ENCODE data around the gene CNTNAP3B.
"Not testable (repeated sequence)": the region's sequence is repeated elsewhere in the genome, so short reads cannot be mapped to it uniquely, and the experiment has no call there.

The CNTNAP3B gene

DNA sequence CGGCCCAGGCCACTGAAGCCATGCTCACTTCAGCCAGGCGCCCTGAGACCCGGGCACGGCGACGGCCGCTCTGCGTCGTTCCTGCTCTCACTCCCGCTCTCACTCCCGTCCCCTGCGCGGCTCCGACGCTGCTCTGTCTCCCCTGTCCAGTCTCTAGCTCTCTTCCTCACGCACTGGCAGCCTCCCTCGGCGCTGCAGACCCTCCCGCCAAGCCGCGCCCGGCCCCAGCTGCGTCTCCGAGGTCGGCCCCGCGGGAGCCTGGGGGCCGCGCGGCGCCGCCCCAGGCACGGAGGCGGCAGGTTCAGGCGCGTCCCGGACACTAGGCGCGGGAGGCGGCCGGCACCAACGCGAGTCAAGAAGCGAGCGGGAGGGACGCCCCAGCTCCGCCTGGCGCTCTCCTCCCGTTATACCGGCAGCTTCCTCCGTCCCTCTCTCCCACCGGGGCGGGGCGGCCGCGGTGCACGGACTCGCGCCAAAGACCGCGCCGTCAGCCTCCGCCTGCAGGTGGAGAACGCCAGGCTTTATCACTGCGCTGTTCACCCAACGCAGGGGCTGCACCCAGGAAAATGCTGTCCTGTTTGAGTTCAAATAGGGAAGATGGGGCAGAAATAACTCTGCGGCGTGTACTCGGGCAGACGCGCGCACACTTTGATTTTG is at the start of gene CNTNAP3B:
CNTNAP3B (minus strand) TSS at position 354 of the 657 bp plus-strand sequence; CDS start at position 22, 332 bp downstream.
- DNase-seq = not testable (repeated sequence)

DNA sequence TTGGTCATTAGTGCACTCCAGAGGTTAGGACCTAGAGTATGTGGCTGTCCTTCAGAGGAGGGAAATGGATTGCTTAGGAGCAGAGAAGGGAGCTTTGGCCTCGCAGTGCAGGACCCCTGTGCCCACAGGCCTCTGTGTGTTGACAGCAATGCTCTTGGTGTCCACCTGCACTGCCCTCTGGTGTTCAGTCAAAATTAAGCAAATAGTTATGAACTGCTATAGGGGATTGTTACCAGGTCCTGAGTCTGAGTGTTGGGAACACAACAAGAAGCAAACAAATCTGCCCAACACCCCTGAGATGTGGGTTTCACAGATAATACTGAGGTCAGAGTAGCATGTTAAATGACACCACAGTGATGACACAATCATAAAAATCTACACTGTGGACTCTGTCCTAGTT is 31.1 kb upstream of the CNTNAP3B start:
- DNase-seq = not testable (repeated sequence)

DNA sequence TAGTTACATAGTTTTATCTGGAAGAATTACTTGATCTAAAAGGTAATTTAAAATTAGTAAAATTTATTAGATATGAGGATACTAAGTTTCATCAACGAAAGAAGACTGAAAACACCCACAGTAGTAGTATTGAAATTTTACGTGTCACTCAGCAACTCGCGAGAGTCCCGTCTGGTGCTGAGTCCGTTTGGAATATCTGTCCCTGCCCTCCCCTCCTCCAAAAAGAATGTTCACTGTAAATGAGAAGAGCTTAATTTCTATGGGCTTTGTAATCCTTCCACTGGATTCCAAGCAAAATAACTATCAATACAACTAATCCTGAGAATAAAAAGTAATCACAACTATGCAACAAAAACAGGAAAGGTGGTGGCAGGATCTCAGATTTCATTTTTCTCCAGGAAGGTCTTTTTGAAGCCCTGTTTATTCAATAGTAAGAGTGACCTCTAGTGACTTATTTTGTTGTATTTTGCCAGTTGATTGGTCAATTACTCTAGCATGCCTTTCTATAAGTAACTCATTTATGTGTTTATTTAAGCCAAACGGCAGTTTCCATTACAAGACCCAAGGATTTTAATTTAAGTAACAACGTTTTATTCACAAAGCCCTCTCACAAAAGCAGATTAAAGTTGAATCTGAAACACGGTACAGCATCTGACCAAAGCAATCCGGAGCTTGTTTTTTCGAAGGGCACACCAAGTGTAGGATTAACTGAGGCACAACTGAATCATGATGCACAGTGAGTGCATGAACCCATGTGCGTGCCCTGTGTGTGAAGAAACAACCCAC is 2.0 kb downstream of the CNTNAP3B start:
- DNase-seq = not testable (repeated sequence)

DNA sequence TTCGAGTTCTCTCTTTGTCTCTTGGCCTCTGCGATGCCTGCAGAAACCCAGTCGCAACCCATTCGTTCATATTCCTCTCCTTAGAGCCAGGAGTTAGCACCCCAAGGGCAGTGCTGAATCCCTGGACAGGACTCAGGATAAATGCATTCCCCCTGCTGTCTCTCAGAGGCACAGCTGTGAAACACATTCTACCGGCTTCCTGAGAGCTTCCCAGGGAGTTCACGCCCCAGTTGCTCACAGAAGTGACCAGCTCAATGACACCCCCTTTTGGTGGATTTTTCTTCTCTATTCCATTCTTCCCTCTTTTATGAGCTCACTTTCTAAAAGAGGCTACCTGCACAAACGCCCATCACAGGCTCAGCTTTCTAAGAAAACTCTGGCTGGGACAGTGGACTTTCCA is 8.2 kb downstream of the CNTNAP3B start:
- DNase-seq = not testable (repeated sequence)

DNA sequence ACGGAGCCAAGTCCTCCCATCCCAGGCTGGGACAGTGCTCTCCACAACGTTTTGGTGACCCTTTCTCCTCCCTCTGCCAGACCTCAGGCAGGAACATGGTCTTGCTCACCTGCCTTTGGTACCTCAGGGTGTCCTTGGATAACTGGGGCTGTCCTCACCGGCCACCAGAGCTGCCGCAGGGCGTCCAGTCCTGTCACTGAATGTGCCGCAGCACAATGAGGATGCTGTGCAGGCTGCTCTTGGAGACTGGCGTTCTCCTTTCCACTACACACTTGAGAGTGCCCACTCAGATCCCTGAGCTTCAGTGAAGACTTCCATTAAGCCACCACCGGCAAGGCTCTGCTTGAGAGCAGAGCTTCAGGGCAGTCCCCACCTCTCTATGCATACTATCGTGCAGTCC is 33.3 kb downstream of the CNTNAP3B start:
- DNase-seq = not testable (repeated sequence)

DNA sequence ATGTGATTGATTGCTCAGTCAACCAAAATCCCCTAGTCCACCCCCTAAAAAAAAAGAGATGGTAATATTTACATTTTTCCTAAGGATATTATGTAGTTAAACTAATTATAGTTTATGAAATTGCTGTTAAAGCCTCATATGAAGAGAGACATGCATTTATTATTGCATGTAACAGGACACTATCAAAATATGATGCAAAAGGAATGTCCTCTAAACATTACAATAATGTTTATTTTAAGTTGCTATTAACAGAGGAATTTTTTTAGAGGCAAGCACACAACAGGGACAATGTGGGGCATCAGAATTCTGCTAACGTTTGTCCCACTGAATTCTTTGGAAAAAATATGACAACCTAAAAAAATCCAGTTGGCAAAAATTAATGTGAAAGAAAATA is 44.7 kb downstream of the CNTNAP3B start:
- not testable (repeated sequence) for DNase-seq

DNA sequence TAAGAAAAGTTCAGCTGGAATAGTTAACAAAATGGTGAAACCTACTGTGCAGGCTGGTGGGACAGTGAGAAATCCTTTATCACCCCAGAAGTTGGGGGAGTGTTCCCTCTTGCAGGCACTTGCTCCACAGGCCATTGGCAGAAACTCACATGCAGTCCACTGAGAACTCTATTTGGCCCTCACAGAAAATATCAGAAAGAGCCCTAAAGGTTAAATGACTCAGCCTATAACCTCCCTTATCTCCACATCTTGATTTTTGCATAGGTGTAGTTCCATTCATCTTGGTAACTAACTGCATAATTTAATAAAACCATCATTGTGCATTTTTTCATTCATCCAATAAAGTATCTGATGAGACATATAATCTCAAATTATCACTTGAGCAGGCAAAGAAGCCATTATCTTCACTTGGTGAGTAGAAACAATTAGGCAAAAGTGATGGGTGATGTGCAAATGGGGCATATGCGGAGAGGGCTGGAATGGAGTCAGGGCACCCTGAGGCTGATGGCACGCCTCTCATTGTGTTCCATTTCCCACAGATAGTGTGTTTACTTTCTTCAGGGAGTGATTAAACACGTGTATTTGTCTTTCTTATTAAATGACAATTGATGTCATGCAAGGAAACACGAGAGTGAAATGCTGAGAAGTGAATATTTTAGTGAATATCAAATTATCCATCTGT is 45.2 kb downstream of the CNTNAP3B start:
- not testable (repeated sequence) for DNase-seq

DNA sequence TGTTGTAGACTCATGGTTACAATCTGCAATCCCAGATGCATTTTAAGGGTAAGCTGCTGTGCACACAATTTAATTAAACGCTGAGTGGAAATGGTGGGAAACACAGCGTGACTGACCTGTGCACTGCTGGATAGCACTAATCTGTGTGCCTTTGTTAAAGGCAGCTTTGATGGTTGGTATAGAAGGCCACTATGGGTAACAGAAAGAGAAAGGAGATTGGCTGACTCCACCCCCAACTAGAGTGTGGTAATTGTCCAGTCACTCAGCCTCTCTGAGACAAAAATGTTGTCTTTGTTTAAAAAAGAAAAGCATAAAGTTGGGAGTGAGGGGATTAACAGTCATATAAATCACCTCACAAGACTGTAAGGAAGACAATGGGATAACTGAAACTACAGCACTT is 48.9 kb downstream of the CNTNAP3B start:
- not testable (repeated sequence) for DNase-seq

DNA sequence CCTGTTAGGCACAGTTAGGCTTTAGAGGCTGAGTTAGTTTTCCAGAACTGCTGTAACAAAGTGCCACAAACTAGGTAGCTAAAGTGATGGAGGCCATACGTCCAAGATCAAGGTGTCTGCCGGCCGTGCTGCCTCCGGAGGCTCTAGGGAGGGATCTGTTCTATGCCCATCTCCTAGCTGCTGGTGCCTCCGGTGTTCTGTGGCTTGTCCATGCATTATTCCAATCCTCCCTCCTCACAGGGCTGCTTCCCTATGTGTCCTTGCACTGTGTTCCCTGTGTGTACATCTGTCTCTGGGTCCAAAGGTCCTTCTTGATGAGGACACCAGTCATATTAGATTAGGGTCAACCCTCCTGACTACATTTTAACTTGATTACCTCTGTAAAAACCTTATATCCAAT is 54.4 kb downstream of the CNTNAP3B start:
- DNase-seq = not testable (repeated sequence)

DNA sequence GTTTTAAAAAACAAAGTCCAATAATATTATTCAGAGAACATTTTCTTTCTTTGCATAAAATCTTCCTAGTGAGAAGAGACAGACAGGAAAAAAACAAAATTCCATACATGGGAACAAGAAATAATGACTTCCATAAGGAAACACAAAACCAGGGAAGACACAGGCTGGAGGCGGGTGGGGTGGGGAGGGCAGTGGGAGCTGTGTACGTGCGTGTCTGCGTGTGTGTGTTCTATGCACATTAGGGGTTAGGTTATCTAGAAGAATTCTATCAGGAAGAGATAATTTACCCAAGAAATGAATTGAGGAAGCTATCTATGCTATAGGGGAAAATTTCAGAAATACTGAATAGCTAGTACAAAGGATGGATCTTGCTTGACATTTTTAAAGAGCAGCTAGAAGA is 58.2 kb downstream of the CNTNAP3B start:
- not testable (repeated sequence) for DNase-seq

DNA sequence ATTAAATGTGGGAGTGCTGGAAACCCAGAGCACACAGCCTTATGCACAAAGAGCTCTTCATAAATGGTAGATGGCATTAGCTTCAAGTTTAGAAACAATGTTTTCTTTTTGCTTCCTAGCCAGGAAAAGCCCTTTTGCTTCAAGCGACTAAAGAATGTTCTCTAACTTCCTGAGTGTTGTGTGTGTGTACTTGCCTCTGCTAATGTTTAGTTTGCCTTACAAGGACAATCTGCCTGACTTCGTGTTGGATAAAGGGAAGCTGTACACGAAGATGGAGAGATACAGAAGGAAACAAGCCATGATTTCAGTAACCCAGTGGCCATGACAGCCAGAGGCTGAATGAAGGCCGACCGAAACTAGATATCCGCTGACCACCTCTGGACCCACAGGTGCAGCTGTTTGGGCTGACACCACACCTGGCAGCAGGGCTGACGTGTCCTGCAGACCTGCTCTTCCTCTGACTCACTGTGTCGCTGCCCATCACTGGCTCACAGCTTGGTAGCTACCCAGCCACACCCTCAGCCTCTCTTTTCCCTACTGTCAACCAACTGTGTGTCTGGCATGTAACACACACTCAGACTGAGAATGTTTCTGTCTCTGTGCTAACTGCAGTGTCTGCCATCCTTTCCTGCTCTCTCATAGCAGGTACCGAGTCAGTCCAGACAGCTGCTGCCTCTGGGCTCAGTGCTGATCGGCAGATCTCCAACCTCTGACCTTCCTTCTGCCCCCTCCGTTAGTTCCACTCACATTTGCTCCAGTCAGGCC is 59.0 kb downstream of the CNTNAP3B start:
- DNase-seq = not testable (repeated sequence)

DNA sequence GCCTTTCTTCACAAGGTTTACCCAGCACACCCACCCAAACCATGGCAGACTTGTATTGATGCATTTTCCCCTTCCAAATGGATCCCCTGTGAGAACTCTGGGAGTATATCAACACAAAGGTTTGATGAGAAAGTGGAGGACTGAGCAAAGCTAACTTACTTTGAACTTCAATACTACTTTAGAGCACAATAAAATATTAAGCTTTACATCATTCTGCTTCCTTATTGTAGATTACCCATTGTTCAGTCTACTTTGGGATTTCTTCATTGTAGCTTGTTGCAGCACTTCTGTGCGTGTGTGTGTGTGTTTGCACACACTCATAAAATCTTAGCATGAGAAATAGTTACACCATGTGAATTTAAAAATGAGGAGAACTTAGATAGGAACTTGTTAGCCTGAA is 75.4 kb downstream of the CNTNAP3B start:
- not testable (repeated sequence) for DNase-seq

DNA sequence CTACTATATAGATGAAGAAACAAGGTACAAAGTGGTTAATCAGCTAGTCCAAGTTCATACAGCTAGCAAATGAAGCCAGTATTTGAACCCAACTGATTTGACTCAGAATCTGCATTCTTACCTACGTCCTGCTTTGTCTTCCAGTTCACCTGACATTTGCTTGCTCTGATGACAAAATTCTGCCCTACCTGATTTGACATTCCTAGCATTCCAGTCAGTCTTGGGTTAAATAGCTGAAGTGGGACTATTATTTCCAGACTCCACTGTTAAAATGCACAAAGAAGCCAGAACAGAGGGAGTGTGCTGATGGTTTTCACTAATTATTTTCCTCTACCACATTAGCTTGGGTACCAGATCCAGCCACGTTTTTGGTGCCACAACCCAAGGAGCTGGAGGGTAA is 78.5 kb downstream of the CNTNAP3B start:
- DNase-seq = not testable (repeated sequence)

DNA sequence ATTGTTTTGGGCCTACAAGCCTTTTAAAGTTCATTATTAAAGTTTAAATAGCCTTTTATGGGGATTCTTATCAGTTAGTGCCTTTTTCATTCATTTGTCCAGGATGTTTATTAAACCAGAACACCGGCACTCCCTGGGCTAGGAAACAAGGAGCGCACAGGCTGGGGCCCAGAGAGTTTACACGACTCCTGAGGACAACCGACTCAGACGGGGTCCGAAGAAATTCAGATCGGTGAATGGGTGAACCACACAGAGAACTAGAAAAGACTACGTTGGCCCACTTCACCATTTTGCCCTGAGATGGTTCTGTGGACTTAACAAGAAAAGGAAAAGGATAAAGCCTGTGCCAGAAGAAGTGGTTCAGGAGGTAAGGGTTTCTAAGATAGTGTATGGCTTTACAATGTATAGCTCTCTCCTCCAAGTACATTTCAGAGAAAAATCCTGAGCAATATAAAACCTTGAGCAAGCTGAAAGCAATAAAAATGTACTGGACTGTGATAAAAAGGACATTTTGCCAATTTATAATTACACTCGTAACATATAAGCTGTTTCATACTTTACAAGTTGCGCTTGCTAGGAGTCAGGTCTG is 84.7 kb downstream of the CNTNAP3B start:
- not testable (repeated sequence) for DNase-seq

DNA sequence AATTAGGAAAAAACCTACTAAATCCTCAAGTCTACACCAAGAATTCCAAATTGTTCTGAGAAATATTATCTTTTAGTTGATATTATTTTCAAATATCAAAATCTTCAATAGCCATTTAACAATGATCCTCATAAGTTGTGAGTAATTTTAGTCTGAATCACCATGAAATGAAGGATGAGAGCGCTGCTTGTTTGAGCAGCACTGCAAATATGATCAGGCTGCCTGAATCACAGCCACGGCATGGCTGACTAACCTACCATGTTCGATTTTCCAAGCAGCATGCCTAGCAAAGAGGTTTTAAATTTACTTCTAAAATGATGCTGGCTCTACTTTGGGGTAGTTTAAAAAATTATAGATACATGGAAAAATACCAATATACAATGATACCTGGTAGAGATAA is 95.7 kb downstream of the CNTNAP3B start:
- DNase-seq = not testable (repeated sequence)

DNA sequence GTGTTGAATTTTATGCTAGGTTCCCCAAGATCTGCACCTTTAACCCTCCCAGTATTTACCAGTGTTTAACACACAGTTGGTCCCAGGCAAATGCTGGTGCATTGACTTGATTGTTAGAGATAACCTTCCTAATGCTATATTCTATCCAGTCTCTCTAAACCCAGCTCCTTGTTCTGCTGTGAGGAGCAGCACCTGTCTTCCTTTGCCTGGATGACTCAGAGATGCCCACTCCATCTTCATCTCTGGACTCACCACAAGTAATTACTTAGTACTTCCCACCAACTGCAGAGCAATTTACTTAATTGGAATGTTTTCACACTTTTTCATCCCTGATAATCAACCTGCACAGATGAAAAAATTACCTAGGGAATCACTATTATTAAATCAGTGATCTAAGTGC is 108.6 kb downstream of the CNTNAP3B start:
- not testable (repeated sequence) for DNase-seq

DNA sequence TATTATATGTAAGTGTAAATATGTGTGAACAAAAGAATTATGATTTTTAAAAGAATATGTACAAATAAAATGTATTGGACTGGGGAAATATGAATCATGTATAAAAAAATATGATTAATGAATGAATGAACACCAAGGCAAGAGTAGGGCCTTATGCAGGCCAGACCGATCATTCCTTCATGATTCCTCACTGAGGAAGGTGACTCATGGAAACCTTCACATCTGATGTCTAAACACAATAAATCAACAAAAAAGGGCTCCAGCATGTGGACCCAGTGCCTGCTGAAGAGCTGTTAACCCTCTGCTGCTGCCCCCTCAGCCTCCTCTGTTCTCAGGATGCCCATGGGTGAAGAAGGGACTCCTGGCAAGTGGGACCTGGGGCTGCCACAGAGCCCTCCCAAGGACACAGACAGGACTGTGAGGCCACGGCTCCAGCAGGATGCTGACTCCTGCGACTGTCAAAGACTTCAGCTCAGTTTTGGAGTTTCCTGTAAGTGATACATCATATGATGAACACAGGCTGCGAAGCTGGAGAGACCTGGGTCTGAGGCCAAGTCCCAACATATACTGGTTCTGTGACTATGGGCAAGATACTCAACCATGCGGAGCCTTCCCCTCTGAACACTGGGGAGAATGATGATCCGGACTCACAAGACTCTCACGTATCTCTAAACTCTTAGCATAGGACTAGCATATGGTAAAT is 110.9 kb downstream of the CNTNAP3B start:
- not testable (repeated sequence) for DNase-seq

DNA sequence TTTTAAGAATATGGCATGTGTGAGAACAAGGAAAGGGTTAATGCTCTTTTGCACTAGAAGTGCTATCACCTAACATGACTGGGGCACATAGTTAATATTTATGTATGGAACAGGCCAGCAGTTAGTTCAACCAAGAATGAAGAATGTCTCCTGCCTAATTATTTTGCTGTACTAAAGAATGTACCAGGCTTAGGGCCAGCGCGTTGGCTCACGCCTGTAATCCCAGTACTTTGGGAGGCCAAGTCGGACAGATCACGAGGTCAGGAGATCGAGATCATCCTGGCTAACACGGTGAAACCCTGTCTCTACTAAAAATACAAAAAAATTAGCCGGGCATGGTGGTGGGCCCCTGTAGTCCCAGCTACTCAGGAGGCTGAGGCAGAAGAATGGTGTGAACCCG is 114.9 kb downstream of the CNTNAP3B start:
- DNase-seq = not testable (repeated sequence)

DNA sequence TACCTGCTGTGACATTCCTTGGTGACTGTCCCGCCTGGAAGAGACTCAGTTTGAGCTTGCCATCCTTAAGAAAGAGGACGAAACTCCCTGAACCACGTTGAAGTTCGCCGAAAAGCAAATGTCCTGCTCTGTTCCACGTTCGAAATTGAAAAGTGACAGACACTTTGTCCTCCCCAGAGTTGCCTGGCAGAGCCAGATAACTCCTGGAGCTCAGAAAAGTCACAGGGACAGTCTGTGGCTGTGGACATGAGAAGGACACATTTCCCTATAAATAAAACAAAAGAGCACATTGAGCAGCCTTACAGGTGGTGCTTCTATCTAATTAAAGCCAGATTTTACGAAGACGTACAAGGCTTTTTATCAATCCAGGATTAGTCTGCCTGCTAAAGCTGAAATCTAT is 137.6 kb downstream of the CNTNAP3B start:
- not testable (repeated sequence) for DNase-seq

DNA sequence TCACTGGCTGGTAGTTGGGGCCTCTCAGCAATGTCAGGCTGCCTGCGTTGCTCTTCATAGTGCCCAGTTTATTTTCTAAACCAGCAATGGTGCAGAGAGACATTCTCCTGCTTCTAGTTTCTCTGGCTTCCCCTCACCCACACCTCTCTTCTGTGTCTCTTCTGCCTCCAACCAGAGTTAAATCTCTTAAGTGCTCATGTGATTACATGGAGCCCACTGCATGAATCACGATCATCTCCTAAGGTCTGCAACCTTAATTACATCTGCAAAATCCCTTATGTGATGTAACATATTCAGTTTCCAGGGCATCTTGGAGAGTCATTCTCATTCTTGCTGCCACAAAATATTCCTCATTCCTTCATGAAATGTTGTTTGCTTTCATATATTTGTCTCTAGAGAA is 149.0 kb downstream of the CNTNAP3B start:
- not testable (repeated sequence) for DNase-seq

DNA sequence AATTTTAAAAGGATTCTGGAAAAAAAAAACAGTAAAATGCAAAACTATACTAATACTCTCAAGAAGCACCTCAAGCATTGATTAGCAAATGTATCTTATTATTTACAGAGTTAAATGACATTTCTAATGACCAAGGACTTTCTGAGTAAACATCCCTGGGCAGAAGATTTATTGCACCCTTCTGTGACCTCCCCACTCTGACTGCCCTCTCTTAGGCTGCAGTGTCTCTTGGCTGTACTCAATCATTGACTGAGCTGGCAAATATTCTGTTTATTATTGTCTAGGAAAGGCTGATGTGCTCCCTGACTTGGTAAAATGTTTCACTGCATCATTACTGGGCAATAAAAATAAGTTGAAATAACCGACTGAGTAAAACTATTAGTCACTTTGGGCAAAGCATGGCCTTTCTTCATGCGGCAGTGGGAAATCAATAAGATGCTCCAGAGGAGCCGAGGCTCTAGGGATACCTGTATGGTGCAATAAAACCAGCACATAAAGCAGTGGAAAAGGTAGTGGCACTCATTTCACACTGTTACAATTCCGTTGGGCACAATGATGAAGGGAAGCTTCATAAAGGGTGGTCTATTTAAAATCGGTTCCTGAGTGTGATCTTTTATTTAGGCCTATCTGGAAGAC is 151.1 kb downstream of the CNTNAP3B start:
- not testable (repeated sequence) for DNase-seq
